Neural cell (in vitro differentiated cells): ENCODE data around the gene TOGARAM2.

ENCODE experiments used
- EP300 ChIP-seq: fragments of 450-650 bp; conservative IDR thresholded peaks from 2 replicates; pipeline ENCODE4 v1.6.1; 2014; ENCODE audit warnings: antibody characterized with exemption, mild to moderate bottlenecking, moderate library complexity; ENCODE audit not compliant: poor library complexity, severe bottlenecking
- EZH2 ChIP-seq: fragments of 200-600, 300-800 bp; shearing (Covaris generic), sonication (generic); IDR thresholded peaks from 2 replicates; pipeline ENCODE4 v1.6.1; 2014; ENCODE audit warnings: antibody characterized with exemption, low read length, borderline replicate concordance, mild to moderate bottlenecking; ENCODE audit not compliant: insufficient read depth, poor library complexity, severe bottlenecking
- RAD21 ChIP-seq: fragments of 450-650 bp; conservative IDR thresholded peaks from 2 replicates; pipeline ENCODE4 v1.6.1; 2014; ENCODE audit warnings: antibody characterized with exemption, mild to moderate bottlenecking, moderate library complexity
- SMC3 ChIP-seq: fragments of 450-650 bp; conservative IDR thresholded peaks from 2 replicates; pipeline ENCODE4 v1.6.1; 2014; ENCODE audit warnings: antibody characterized with exemption, mild to moderate bottlenecking, moderate library complexity; ENCODE audit not compliant: poor library complexity

GRCh38 chr2:29031046-29031445 is 49.9 kb downstream of the TOGARAM2 start:
- TF ChIP-seq EZH2: no peak
- no peak for TF ChIP-seq EP300
- no peak for TF ChIP-seq RAD21
- TF ChIP-seq SMC3: no peak
